Fibroblast of the aortic adventitia (primary cell): Measurements from ENCODE around the gene NIPSNAP3A. TPM values are rescaled to one million over a fixed set of nuclear protein-coding genes. Genes with fewer than 3 reads are reported as not detected.

Experiments used
- DNase-seq: peaks from one replicate; pipeline ENCODE4 v3.0.0-alpha.2; 2010; ENCODE audit warnings: low read depth
- H3K4me3 ChIP-seq: 2 replicates; pipeline ENCODE4 v1.5.1; 2011; ENCODE audit warnings: low read depth, mild to moderate bottlenecking, control low read depth, low read length, moderate library complexity
- CTCF ChIP-seq: IDR thresholded peaks from 2 replicates; pipeline ENCODE4 v1.5.1; 2011; ENCODE audit warnings: mild to moderate bottlenecking, low read length, control low read depth, inconsistent platforms; ENCODE audit not compliant: insufficient read depth
- total RNA-seq: library from RNA; depleted of rRNA; stranded (reverse); fragments of >200 nt; gene quantifications from 2 replicates; pipeline ENCODE4 v1.2.3, GENCODE V29; 2012; ENCODE audit warnings: low replicate concordance

Gene NIPSNAP3A
- total RNA-seq, 1 donor: 56.6 TPM

- peak; percentile 18 for DNase-seq
- H3K4me3 ChIP-seq: no peak overlapping the region
- TF ChIP-seq CTCF: no peak
Measured at GRCh38 chr9:104772714-104773510, 25.4 kb downstream of the NIPSNAP3A start.

GRCh38 chr9:104774132-104774531, 26.6 kb downstream of the NIPSNAP3A start:
- H3K4me3 ChIP-seq: no peak overlapping the region
- TF ChIP-seq CTCF: no peak
- DNase-seq: no peak

- no peak overlapping the region for H3K4me3 ChIP-seq
- no peak for DNase-seq
- TF ChIP-seq CTCF: no peak
Measured at GRCh38 chr9:104774831-104775573, 27.5 kb downstream of the NIPSNAP3A start.

- DNase-seq: no peak
Measured at GRCh38 chr9:104775574-104775936, 28.1 kb downstream of the NIPSNAP3A start.

GRCh38 chr9:104775976-104776375, 28.5 kb downstream of the NIPSNAP3A start:
- H3K4me3 ChIP-seq: no peak overlapping the region
- no peak for TF ChIP-seq CTCF
- no peak for DNase-seq

More at GRCh38 chr9:104775574-104775936, 28.1 kb downstream of the NIPSNAP3A start:
- no peak overlapping the region for H3K4me3 ChIP-seq
- TF ChIP-seq CTCF: no peak

- no peak for TF ChIP-seq CTCF
- peak; percentile 53 for DNase-seq
- H3K4me3 ChIP-seq: no peak overlapping the region
Measured at GRCh38 chr9:104776797-104777196, 29.3 kb downstream of the NIPSNAP3A start.
